ENCODE data around the gene DNTT.

DNTT gene

DNA sequence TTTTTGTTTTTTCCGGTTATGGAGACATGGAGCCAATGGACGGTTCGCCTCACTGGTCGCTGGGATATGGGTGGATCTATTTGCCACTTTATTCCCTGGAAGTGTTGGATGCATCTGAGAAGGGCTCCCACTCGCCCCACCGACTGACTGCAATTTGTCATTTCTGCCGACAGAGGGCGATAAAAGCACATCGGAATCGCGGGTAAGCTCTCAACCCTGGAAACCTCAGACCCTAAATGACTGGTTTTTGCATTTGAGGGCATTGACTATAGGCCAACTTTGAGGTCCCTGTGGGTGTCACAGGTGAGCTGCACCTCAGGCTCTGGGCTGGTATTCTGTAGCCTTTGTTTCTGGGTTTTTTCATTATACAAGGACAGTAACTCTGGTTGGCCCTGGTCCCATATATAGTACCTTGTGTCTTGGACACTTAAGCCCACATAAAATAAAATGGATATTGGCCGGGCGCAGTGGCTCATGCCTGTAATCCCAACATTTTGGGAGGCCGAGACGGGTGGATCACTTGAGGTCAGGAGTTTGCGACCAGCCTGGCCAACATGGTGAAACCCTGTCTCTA lies 66.4 kb downstream of the DNTT start:
- no peak for TF ChIP-seq ZNF521 (tag by site-specific recombination; IDR thresholded peaks at IDR 0.05)
- TF ChIP-seq, protein P1, sequence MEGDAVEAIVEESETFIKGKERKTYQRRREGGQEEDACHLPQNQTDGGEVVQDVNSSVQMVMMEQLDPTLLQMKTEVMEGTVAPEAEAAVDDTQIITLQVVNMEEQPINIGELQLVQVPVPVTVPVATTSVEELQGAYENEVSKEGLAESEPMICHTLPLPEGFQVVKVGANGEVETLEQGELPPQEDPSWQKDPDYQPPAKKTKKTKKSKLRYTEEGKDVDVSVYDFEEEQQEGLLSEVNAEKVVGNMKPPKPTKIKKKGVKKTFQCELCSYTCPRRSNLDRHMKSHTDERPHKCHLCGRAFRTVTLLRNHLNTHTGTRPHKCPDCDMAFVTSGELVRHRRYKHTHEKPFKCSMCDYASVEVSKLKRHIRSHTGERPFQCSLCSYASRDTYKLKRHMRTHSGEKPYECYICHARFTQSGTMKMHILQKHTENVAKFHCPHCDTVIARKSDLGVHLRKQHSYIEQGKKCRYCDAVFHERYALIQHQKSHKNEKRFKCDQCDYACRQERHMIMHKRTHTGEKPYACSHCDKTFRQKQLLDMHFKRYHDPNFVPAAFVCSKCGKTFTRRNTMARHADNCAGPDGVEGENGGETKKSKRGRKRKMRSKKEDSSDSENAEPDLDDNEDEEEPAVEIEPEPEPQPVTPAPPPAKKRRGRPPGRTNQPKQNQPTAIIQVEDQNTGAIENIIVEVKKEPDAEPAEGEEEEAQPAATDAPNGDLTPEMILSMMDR (tag by site-specific recombination; IDR thresholded peaks at IDR 0.05): peak; percentile 31; the same call in 1 of the 2 replicates
- TF ChIP-seq TRIM28 (IDR thresholded peaks at IDR 0.05; ENCODE audit: borderline replicate concordance, low read length): 0 out of 2 replicates have a peak, but pooled peaks have one; percentile 30
- TF ChIP-seq ZBTB17 (tag by site-specific recombination; IDR thresholded peaks at IDR 0.05): peak; percentile 59
- peak; percentile 71 for TF ChIP-seq ZNF654 (tag by site-specific recombination; IDR thresholded peaks at IDR 0.05; ENCODE audit: low read depth)
- TF ChIP-seq, protein P2, sequence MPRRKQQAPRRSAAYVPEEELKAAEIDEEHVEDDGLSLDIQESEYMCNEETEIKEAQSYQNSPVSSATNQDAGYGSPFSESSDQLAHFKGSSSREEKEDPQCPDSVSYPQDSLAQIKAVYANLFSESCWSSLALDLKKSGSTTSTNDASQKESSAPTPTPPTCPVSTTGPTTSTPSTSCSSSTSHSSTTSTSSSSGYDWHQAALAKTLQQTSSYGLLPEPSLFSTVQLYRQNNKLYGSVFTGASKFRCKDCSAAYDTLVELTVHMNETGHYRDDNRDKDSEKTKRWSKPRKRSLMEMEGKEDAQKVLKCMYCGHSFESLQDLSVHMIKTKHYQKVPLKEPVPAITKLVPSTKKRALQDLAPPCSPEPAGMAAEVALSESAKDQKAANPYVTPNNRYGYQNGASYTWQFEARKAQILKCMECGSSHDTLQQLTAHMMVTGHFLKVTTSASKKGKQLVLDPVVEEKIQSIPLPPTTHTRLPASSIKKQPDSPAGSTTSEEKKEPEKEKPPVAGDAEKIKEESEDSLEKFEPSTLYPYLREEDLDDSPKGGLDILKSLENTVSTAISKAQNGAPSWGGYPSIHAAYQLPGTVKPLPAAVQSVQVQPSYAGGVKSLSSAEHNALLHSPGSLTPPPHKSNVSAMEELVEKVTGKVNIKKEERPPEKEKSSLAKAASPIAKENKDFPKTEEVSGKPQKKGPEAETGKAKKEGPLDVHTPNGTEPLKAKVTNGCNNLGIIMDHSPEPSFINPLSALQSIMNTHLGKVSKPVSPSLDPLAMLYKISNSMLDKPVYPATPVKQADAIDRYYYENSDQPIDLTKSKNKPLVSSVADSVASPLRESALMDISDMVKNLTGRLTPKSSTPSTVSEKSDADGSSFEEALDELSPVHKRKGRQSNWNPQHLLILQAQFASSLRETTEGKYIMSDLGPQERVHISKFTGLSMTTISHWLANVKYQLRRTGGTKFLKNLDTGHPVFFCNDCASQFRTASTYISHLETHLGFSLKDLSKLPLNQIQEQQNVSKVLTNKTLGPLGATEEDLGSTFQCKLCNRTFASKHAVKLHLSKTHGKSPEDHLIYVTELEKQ (tag by site-specific recombination; IDR thresholded peaks at IDR 0.05; ENCODE audit: borderline replicate concordance): no peak
- Histone ChIP-seq H3K4me3 (ENCODE audit: low read depth, low read length) (no peak overlapping the region), H3K4me1 (ENCODE audit: control insufficient read depth, insufficient read depth, low read length) (no peaks in the 10 kb centered on the region), H3K9me3 (ENCODE audit: control insufficient read depth, insufficient read depth, low read depth, low read length) (no peaks in the 10 kb centered on the region), H3K27ac (ENCODE audit: extremely low read depth, low read depth, low read length) (no peak overlapping the region), H3K36me3 (ENCODE audit: control insufficient read depth in 2 of 2, insufficient read depth in 1 of 2, low read length in 2 of 2) (no peaks in the 10 kb centered on the region)
- ChIA-PET POLR2A (no interaction called here), CTCF (interaction anchor here (0.6 to 3.0 kb wide), 35 partner anchors 9 to 707 kb away, joined by 3 to 21 read pairs (median 4); partner anchors contain the start of gene OPALIN)

DNA sequence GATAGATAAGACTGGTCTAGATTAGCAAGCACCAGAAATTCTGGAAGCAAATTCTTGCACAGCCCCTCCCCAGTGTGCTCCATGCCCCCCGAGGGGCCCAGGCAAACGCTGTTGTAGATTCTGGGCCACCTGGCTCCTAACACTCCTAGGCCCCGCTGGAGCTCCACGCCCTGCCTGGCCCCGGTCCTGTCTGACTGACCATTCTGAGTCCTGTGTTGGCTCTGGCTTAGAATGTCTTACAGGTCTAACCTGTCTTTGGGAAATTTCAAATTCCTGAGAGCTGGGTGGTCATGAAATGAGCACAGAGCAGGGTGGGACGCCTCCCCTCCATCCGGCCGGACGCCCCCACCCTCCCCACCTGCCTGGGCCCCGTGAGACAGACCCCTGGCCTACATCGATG lies 67.1 kb downstream of the DNTT start:
- Histone ChIP-seq H3K27ac (ENCODE audit: extremely low read depth, low read depth, low read length) (no peak overlapping the region), H3K4me1 (ENCODE audit: control insufficient read depth, insufficient read depth, low read length) (no peaks in the 10 kb centered on the region), H3K4me3 (ENCODE audit: low read depth, low read length) (no peak overlapping the region), H3K9me3 (ENCODE audit: control insufficient read depth, insufficient read depth, low read depth, low read length) (no peaks in the 10 kb centered on the region), H3K36me3 (ENCODE audit: control insufficient read depth in 2 of 2, insufficient read depth in 1 of 2, low read length in 2 of 2) (no peaks in the 10 kb centered on the region)
- POLR2A ChIA-PET: no interaction called here
- CTCF ChIA-PET: interaction anchor here (0.6 to 3.0 kb wide), 18 partner anchors 10 to 1042 kb away, joined by 3 to 21 read pairs (median 4); no protein-coding TSS in a partner anchor
- TF ChIP-seq ZNF549 (tag by site-specific recombination; IDR thresholded peaks at IDR 0.05) (no peak), ZNF501 (tag by site-specific recombination; IDR thresholded peaks at IDR 0.05) (no peak), ZNF837 (tag by site-specific recombination; IDR thresholded peaks at IDR 0.05) (no peak), ZNF324 (tag by site-specific recombination; IDR thresholded peaks at IDR 0.05) (no peak), GFI1B (tag by site-specific recombination; IDR thresholded peaks at IDR 0.05) (no peak), ZNF747 (tag by site-specific recombination; IDR thresholded peaks at IDR 0.05) (no peak), ZNF596 (tag by site-specific recombination; IDR thresholded peaks at IDR 0.05) (no peak), ZNF510 (tag by site-specific recombination; IDR thresholded peaks at IDR 0.05; ENCODE audit: insufficient replicate concordance) (no peak), BCL11B (tag by site-specific recombination; IDR thresholded peaks at IDR 0.05; ENCODE audit: low read depth) (no peak), ZNF10 (tag by site-specific recombination; IDR thresholded peaks at IDR 0.05) (no peak), ZEB2 (tag by site-specific recombination; IDR thresholded peaks at IDR 0.05) (no peak), ZSCAN16 (tag by site-specific recombination; IDR thresholded peaks at IDR 0.05) (no peak)
- TF ChIP-seq, protein P3, sequence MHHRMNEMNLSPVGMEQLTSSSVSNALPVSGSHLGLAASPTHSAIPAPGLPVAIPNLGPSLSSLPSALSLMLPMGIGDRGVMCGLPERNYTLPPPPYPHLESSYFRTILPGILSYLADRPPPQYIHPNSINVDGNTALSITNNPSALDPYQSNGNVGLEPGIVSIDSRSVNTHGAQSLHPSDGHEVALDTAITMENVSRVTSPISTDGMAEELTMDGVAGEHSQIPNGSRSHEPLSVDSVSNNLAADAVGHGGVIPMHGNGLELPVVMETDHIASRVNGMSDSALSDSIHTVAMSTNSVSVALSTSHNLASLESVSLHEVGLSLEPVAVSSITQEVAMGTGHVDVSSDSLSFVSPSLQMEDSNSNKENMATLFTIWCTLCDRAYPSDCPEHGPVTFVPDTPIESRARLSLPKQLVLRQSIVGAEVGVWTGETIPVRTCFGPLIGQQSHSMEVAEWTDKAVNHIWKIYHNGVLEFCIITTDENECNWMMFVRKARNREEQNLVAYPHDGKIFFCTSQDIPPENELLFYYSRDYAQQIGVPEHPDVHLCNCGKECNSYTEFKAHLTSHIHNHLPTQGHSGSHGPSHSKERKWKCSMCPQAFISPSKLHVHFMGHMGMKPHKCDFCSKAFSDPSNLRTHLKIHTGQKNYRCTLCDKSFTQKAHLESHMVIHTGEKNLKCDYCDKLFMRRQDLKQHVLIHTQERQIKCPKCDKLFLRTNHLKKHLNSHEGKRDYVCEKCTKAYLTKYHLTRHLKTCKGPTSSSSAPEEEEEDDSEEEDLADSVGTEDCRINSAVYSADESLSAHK (tag by site-specific recombination; IDR thresholded peaks at IDR 0.05): no peak
- TF ChIP-seq, protein P4, sequence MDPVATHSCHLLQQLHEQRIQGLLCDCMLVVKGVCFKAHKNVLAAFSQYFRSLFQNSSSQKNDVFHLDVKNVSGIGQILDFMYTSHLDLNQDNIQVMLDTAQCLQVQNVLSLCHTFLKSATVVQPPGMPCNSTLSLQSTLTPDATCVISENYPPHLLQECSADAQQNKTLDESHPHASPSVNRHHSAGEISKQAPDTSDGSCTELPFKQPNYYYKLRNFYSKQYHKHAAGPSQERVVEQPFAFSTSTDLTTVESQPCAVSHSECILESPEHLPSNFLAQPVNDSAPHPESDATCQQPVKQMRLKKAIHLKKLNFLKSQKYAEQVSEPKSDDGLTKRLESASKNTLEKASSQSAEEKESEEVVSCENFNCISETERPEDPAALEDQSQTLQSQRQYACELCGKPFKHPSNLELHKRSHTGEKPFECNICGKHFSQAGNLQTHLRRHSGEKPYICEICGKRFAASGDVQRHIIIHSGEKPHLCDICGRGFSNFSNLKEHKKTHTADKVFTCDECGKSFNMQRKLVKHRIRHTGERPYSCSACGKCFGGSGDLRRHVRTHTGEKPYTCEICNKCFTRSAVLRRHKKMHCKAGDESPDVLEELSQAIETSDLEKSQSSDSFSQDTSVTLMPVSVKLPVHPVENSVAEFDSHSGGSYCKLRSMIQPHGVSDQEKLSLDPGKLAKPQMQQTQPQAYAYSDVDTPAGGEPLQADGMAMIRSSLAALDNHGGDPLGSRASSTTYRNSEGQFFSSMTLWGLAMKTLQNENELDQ (tag by site-specific recombination; IDR thresholded peaks at IDR 0.05; ENCODE audit: low read depth): no peak
- TF ChIP-seq, protein P5, sequence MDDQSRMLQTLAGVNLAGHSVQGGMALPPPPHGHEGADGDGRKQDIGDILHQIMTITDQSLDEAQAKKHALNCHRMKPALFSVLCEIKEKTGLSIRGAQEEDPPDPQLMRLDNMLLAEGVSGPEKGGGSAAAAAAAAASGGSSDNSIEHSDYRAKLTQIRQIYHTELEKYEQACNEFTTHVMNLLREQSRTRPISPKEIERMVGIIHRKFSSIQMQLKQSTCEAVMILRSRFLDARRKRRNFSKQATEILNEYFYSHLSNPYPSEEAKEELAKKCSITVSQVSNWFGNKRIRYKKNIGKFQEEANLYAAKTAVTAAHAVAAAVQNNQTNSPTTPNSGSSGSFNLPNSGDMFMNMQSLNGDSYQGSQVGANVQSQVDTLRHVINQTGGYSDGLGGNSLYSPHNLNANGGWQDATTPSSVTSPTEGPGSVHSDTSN (CRISPR knock-in tag; IDR thresholded peaks at IDR 0.05): no peak

All from HEK293 (cell line).